Prostate gland (tissue), 2 donors: Measurements from ENCODE around the gene VWA8. TPM values are rescaled to one million over a fixed set of nuclear protein-coding genes. Genes with fewer than 3 reads are reported as not detected.

Source experiments
- DNase-seq: peaks from one replicate; pipeline ENCODE4 v3.0.0-alpha.2; 2019; ENCODE audit warnings: low spot score
- H3K27ac ChIP-seq, 2 donors: fragments of 200-600 bp; sonication (generic); 2 replicates each; pipeline ENCODE4 v1.5.1; 2017 to 2019
- H3K27me3 ChIP-seq: fragments of 200-600 bp; sonication (generic); replicated peaks from 2 replicates; pipeline ENCODE4 v1.5.1; 2019; ENCODE audit not compliant: insufficient read depth
- H3K36me3 ChIP-seq, 2 donors: fragments of 200-600 bp; sonication (generic); 1 replicate in 1 of 2; 2 replicates in 1 of 2; pipeline versions ENCODE4 v1.5.1 to v1.8.1; 2017 to 2019
- H3K4me1 ChIP-seq: fragments of 200-600 bp; sonication (generic); replicated peaks from 2 replicates; pipeline ENCODE4 v1.5.1; 2019
- H3K4me3 ChIP-seq, 2 donors: fragments of 200-600 bp; sonication (generic); 2 replicates each; pipeline ENCODE4 v1.5.1; 2017 to 2019
- H3K9me3 ChIP-seq: fragments of 200-600 bp; sonication (generic); 2 replicates; pipeline ENCODE4 v1.5.1; 2017
- POLR2A ChIP-seq: fragments of 450-650 bp; IDR thresholded peaks from one replicate; pipeline ENCODE4 v1.6.1; 2016; ENCODE audit warnings: antibody characterized with exemption, mild to moderate bottlenecking
- POLR2AphosphoS5 ChIP-seq: sonication (generic); formaldehyde crosslinking; IDR thresholded peaks from one replicate; pipeline ENCODE4 v1.6.1; 2017; ENCODE audit warnings: antibody characterized with exemption
- WGBS: methylation state at CpG from one replicate; pipeline ENCODE4 v1.1.5; 2018; 5-methylcytosine and 5-hydroxymethylcytosine counted together
- intact Hi-C: fragments of 100-400 bp; cut with DNase I; formaldehyde crosslinking; loops from one replicate; pipeline ENCODE4 v1.14.2; 2022
- total RNA-seq, 2 donors: library from RNA; depleted of rRNA; stranded (reverse); fragments of >200 nt; gene quantifications; one replicate each; pipeline ENCODE4 v1.1.0, GENCODE V29; 2016
- TF ChIP-seq, protein P1 (sequence below), 4 experiments: fragments of 200-600 bp in 2 of 4; fragments of 450-650 bp in 2 of 4; sonication (generic) in 2 of 4; IDR thresholded peaks; 1 replicate in 3 of 4; 2 replicates in 1 of 4; pipeline ENCODE4 v1.5.1; 2016 to 2019; ENCODE audit warnings: antibody characterized with exemption in 4 of 4, mild to moderate bottlenecking in 2 of 4, moderate library complexity in 2 of 4

VWA8 gene
- total RNA-seq, 2 donors from 2014 or later = 18.1 to 21.8 TPM

DNA sequence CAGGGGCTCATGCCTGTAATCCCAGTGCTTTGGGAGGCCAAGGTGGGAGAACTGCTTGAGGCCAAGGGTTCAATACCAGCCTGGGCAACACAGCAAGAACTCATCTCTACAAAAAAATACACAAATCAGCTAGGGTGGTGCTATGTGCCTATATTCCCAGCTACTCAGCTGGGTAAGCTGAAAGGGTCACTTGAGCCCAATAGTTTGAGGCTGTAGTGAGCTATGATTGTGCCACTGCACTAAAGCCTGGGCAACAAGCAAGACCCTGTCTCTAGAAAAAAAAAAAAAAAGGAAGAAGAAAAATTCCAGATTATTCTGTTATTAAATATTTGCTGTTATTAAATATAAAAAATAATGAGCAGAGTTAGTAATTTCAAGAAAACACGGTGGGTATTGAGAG, 372.5 kb downstream of the VWA8 start:
- Histone ChIP-seq H3K36me3 (no peaks in the 10 kb centered on the region), H3K4me1 (no peaks in the 10 kb centered on the region), H3K9me3 (no peaks in the 10 kb centered on the region), H3K4me3 (no peak overlapping the region), H3K27ac (no peak overlapping the region), H3K27me3 (no peaks in the 10 kb centered on the region)
- 95% methylated on average over 1 of the region's 1 CpG for WGBS
- intact Hi-C loops = no loop called here
- TF ChIP-seq POLR2AphosphoS5 = no peak
- TF ChIP-seq, protein P1, sequence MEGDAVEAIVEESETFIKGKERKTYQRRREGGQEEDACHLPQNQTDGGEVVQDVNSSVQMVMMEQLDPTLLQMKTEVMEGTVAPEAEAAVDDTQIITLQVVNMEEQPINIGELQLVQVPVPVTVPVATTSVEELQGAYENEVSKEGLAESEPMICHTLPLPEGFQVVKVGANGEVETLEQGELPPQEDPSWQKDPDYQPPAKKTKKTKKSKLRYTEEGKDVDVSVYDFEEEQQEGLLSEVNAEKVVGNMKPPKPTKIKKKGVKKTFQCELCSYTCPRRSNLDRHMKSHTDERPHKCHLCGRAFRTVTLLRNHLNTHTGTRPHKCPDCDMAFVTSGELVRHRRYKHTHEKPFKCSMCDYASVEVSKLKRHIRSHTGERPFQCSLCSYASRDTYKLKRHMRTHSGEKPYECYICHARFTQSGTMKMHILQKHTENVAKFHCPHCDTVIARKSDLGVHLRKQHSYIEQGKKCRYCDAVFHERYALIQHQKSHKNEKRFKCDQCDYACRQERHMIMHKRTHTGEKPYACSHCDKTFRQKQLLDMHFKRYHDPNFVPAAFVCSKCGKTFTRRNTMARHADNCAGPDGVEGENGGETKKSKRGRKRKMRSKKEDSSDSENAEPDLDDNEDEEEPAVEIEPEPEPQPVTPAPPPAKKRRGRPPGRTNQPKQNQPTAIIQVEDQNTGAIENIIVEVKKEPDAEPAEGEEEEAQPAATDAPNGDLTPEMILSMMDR (IDR thresholded peaks at IDR 0.05) = no peak
- no peak for TF ChIP-seq POLR2A
- DNase-seq = no peak

GRCh38 chr13:41587490-41587889, 373.4 kb downstream of the VWA8 start:
- WGBS = 96% methylated on average over 9 of the region's 9 CpGs
- intact Hi-C loops = no loop called here
- H3K4me3 ChIP-seq = no peak overlapping the region
- no peak overlapping the region for H3K27ac ChIP-seq
- TF ChIP-seq, protein P1 (IDR thresholded peaks at IDR 0.05) = no peak
- no peak for TF ChIP-seq POLR2A
- TF ChIP-seq POLR2AphosphoS5 = no peak
- H3K36me3 ChIP-seq = no peaks in the 10 kb centered on the region
- no peak for DNase-seq
- H3K4me1 ChIP-seq = no peaks in the 10 kb centered on the region
- no peaks in the 10 kb centered on the region for H3K9me3 ChIP-seq
- H3K27me3 ChIP-seq = no peaks in the 10 kb centered on the region

GRCh38 chr13:41586216-41586615, 374.7 kb downstream of the VWA8 start:
- Histone ChIP-seq H3K4me3 (no peak overlapping the region), H3K27ac (no peak overlapping the region), H3K9me3 (no peaks in the 10 kb centered on the region), H3K36me3 (no peaks in the 10 kb centered on the region), H3K4me1 (no peaks in the 10 kb centered on the region), H3K27me3 (no peaks in the 10 kb centered on the region)
- no peak for DNase-seq
- WGBS = 95% methylated on average over 4 of the region's 4 CpGs
- TF ChIP-seq POLR2AphosphoS5 (no peak), POLR2A (no peak)
- TF ChIP-seq, protein P1 (IDR thresholded peaks at IDR 0.05) = no peak
- intact Hi-C loops = no loop called here

GRCh38 chr13:41582027-41582463, 378.9 kb downstream of the VWA8 start:
- no peak for TF ChIP-seq POLR2AphosphoS5
- TF ChIP-seq, protein P1 (IDR thresholded peaks at IDR 0.05) = no peak
- TF ChIP-seq POLR2A = no peak
- intact Hi-C loops = no loop called here
- Histone ChIP-seq H3K27me3 (no peaks in the 10 kb centered on the region), H3K4me3 (no peak overlapping the region), H3K9me3 (no peaks in the 10 kb centered on the region), H3K36me3 (no peaks in the 10 kb centered on the region), H3K4me1 (no peaks in the 10 kb centered on the region), H3K27ac (no peak overlapping the region)
- DNase-seq = no peak
- WGBS = 79% methylated on average over 6 of the region's 6 CpGs

DNA sequence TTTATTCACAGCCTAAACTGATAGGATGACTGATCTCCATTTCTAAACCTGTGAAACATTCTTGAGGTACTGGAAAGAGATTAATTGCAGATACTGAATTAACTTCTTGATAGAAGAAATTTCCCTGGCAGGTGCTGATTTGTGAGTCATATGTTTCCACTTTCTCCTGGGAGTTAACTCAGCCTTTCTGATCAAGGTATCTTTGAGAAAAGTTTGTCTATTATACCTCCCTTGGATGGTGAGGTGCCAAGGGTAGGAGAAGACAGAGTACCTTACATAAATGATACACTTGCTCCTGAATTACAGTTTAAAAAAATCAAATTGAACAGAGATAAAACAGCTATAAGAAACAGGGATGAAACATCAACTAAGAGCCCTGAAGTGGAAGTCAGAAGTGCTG, 380.6 kb downstream of the VWA8 start:
- Histone ChIP-seq H3K9me3 (no peaks in the 10 kb centered on the region), H3K4me3 (no peak overlapping the region), H3K36me3 (no peaks in the 10 kb centered on the region), H3K27ac (no peak overlapping the region), H3K4me1 (no peaks in the 10 kb centered on the region), H3K27me3 (no peaks in the 10 kb centered on the region)
- intact Hi-C loops = no loop called here
- TF ChIP-seq POLR2A (no peak), POLR2AphosphoS5 (no peak)
- TF ChIP-seq, protein P1 (IDR thresholded peaks at IDR 0.05) = no peak
- no peak for DNase-seq
